HAP-1 (cell line): ENCODE results near the gene NLGN1.
A peak's percentile ranks its signal among the peaks of the same experiment; 100 is the strongest.

Experiments used
- DNase-seq, 2 experiments: peaks; one replicate each; pipeline ENCODE4 v3.0.0-alpha.2; 2016 to 2020; ENCODE audit warnings: low spot score in 2 of 2
- H3K27me3 ChIP-seq: fragments of 250-450 bp; sonication (Bioruptor Pico); 2 replicates; pipeline ENCODE4 v1.5.1; 2020; ENCODE audit warnings: low read depth, mild to moderate bottlenecking, moderate library complexity
- H3K36me3 ChIP-seq: fragments of 250-450 bp; sonication (Bioruptor Pico); replicated peaks from 2 replicates; pipeline ENCODE4 v1.5.1; 2020; ENCODE audit warnings: mild to moderate bottlenecking
- H3K4me1 ChIP-seq: fragments of 250-450 bp; sonication (Bioruptor Pico); 2 replicates; pipeline ENCODE4 v1.5.1; 2020; ENCODE audit warnings: mild to moderate bottlenecking
- H3K4me3 ChIP-seq: fragments of 250-450 bp; sonication (Bioruptor Pico); 2 replicates; pipeline ENCODE4 v1.5.1; 2020; ENCODE audit warnings: mild to moderate bottlenecking, moderate library complexity
- H3K9me3 ChIP-seq: fragments of 250-450 bp; sonication (Bioruptor Pico); 2 replicates; pipeline ENCODE4 v1.5.1; 2020; ENCODE audit warnings: mild to moderate bottlenecking, moderate library complexity
- in situ Hi-C: fragments of 300-500 bp; cut with MboI; formaldehyde crosslinking; loops from 3 replicates; pipeline ENCODE4 v1.14.3; 2020; ENCODE audit warnings: low sequenced_read_pairs, inconsistent platforms, mixed read lengths

NLGN1 gene

DNA sequence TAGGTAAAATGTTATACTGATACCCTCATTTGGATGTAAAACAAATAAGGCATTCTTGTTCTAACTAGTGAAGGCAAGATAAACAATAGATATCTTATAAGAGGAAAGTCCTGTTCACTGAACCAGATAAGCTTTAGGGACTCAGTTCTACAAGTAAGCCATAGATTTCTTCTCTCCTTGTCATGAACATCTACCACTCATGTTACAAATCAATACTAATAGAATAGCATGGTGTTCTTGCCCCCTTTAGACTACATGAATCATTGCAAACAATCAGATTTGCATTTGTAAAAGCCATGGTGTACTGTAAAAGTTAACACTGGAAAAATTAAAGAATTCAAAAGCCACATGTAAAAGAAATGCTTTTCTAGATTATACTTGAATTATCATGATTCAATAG lies 500.1 kb downstream of the NLGN1 start:
- Histone ChIP-seq H3K4me3 (no peak overlapping the region), H3K9me3 (no peaks in the 10 kb centered on the region), H3K36me3 (no peaks in the 10 kb centered on the region), H3K4me1 (peaks cover 29% of the 10 kb centered on the region), H3K27me3 (no peaks in the 10 kb centered on the region)
- in situ Hi-C loops, result no loop called here
- DNase-seq, result peak in 1 of 2 experiments; percentile 79

DNA sequence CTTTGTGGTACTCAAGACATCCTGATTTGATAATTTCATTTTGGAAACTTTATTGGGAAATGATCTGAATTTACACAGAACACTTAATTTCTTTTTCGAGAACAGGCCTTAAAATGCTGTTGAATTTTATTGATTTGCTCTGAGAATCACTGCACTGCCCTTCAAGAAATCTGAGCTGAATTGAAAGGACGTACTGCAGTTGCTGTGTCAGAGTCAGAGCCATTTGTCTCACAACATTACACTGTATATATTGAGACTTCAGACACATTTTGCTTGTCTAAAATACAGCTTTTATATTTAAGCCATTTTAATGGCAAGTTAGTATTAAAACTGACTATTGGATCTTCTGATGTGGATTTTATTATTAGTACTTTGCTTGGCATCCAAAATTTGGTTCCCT lies 504.1 kb downstream of the NLGN1 start:
- Histone ChIP-seq H3K4me1 (peaks cover 65% of the 10 kb centered on the region), H3K36me3 (no peaks in the 10 kb centered on the region), H3K4me3 (no peak overlapping the region), H3K27me3 (no peaks in the 10 kb centered on the region), H3K9me3 (no peaks in the 10 kb centered on the region)
- in situ Hi-C loops, result no loop called here
- DNase-seq, result no peak

DNA sequence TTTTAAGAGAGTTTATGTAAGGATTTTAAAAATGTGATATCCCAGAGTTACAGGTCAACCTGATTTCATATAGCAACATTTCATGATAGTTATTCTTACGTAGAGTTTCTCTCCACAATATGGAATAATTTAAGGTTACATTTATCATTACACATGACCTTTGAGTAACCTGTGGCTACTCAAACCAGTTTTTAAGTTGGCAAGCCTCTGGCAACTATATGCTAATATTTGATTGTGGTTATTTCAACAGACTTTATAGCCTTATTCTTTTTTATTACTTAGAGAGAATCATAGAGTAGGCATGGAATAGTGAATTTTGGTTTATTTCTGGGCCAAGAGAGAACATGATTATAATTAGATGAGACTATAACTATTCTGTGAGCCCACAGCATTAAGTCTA lies 504.9 kb downstream of the NLGN1 start:
- Histone ChIP-seq H3K27me3 (no peaks in the 10 kb centered on the region), H3K9me3 (no peaks in the 10 kb centered on the region), H3K36me3 (no peaks in the 10 kb centered on the region), H3K4me1 (peaks cover 60% of the 10 kb centered on the region), H3K4me3 (no peak overlapping the region)
- DNase-seq, result no peak
- in situ Hi-C loops, result no loop called here

DNA sequence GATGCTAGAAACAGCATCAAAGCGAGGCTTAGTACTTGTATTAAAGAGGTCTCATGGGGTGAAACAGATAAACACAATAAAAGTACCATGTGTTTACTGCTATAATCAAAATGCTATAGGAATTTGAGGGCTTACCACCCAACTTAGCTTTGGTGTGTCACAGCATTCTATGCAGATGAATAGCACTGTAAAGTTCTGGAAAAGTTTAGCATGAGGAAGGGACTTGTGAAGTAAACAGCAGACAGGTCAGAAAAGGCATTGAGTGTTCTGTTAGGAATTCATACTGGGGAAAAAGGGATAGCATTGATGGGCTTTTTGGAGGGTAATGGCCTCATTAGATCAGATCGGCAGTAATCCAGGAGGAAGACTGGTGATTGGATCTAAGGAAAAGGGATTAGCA lies 505.3 kb downstream of the NLGN1 start:
- H3K4me1 ChIP-seq, result peaks cover 55% of the 10 kb centered on the region
- H3K27me3 ChIP-seq, result no peaks in the 10 kb centered on the region
- no peak overlapping the region for H3K4me3 ChIP-seq
- no peaks in the 10 kb centered on the region for H3K9me3 ChIP-seq
- no peak for DNase-seq
- H3K36me3 ChIP-seq, result no peaks in the 10 kb centered on the region
- in situ Hi-C loops, result no loop called here

DNA sequence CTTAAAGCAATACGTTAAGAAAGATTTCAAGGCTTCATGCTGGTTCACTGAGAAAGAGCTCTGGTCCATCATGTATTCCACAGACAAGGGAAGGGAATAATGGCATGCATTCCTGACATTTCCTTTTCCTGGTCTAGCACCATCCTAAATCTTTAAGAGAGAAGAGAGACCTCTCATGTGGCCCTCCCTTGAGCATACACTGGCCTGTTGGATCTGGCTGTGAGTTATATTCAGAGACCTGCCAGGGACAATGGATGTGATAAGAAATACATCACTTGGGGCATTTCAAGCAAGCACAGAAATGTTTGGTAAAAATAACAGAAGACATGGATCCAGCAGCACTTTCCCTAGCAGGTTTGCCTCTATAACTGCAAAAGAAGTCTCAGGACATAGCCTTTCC lies 507.8 kb downstream of the NLGN1 start:
- in situ Hi-C loops, result no loop called here
- no peak for DNase-seq
- Histone ChIP-seq H3K36me3 (no peaks in the 10 kb centered on the region), H3K4me3 (no peak overlapping the region), H3K27me3 (no peaks in the 10 kb centered on the region), H3K9me3 (no peaks in the 10 kb centered on the region), H3K4me1 (peaks cover 43% of the 10 kb centered on the region)

DNA sequence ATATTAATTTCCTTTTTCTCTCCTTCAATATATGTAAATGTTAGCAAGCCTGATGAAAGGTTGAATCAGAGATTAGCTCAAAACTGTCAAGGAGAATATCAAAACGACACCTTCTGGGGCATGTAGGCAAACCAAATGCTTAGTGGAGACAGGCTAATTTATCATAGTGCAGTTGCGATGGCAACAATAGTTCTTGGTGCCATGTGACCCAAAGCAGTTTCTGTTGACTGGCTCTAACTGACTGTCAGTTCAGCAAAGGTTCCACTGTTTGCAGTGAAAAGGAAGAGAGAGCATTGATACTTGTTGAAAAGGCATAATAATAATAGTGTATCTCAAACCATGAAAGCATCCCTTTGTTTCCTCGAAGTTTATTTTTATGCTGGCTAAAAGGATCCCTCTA lies 513.9 kb downstream of the NLGN1 start:
- Histone ChIP-seq H3K4me1 (peaks cover 32% of the 10 kb centered on the region), H3K4me3 (no peak overlapping the region), H3K27me3 (no peaks in the 10 kb centered on the region), H3K36me3 (no peaks in the 10 kb centered on the region), H3K9me3 (no peaks in the 10 kb centered on the region)
- in situ Hi-C loops, result no loop called here
- DNase-seq, result peak; percentile 41 to 59

DNA sequence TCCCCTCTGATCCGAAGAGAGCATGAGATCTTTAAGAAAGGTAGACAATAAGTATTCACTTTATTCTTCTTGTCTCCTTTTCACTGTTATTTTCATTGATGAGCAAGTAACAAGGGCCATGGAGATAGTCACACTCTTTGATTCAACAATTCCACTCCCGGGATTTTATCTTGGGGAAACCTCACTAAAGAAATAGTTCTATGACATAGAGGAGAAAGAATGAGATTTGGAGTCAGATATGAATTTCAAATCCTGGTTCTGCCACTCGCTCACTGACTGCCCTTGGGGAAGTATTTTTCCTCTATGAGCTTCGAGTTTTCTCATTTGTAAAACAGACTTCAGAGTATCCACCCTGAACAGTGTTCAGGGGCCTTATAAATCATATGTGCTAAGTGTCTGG lies 514.6 kb downstream of the NLGN1 start:
- in situ Hi-C loops, result no loop called here
- Histone ChIP-seq H3K9me3 (no peaks in the 10 kb centered on the region), H3K4me3 (no peak overlapping the region), H3K36me3 (no peaks in the 10 kb centered on the region), H3K27me3 (no peaks in the 10 kb centered on the region), H3K4me1 (peaks cover 32% of the 10 kb centered on the region)
- DNase-seq, result no peak

DNA sequence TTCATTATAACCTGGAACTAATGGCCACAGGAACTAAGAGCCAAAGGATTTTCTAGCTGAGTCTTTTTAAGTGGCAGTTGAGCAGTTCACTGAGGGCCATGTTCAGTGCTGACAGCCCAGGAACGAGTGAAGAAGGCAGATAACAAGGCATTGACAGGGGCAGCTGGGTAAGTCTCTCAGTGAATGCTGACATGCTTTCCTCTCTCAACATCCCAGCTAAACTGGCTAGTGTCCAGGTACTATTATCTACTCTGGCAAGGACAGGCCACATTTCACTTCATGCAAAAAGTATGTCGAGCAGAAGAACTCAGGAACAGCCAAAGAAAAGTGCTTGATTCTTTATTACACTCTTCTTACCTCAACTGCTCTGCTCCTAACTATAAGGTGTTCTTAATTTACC lies 515.9 kb downstream of the NLGN1 start:
- peak in 1 of 2 experiments; percentile 15 for DNase-seq
- Histone ChIP-seq H3K36me3 (no peaks in the 10 kb centered on the region), H3K9me3 (no peaks in the 10 kb centered on the region), H3K27me3 (no peaks in the 10 kb centered on the region), H3K4me1 (peaks cover 32% of the 10 kb centered on the region), H3K4me3 (no peak overlapping the region)
- in situ Hi-C loops, result no loop called here

DNA sequence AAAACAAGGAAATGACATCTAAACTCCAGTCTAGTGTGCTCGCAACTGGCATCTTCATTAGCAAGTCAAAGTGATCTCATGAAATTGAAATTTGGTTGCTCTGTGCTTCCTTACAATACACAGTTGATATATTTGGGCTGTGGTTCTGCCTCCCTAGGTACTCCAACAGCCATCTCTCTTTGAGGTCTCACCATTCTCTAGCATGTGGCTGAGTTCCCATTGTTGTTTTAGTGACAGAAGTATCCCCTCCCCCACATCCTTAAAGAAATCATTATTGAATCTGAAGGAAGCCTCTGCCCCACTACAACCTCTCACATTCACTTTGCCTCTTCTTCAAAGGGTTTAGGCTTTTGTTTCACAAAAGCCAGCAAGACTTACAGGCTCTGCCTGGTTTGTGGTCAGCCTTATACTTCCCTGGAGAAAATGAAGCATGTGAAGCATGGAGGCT lies 516.5 kb downstream of the NLGN1 start:
- Histone ChIP-seq H3K27me3 (no peaks in the 10 kb centered on the region), H3K9me3 (no peaks in the 10 kb centered on the region), H3K4me1 (peaks cover 32% of the 10 kb centered on the region), H3K4me3 (no peak overlapping the region), H3K36me3 (no peaks in the 10 kb centered on the region)
- in situ Hi-C loops, result no loop called here
- no peak for DNase-seq

DNA sequence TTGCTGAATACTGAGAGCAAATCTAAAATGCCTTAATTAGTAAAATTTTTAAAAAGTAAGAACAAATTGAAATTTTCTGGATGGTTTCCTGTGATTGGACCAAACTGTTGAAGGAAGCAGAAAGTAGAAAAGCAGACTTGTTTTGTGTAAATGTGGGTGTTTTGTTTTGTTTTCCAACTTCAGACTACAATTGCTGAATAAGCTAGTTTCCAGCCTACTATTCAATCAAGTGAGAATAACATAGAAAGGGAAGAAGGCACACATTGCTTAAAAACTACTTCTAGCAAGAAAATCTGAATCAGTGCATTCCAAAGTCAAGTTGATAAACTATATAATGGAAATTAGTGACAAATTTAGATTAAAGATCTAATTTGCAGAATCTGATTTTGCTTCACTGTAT lies 519.3 kb downstream of the NLGN1 start:
- DNase-seq, result no peak
- no peak overlapping the region for H3K4me3 ChIP-seq
- no peaks in the 10 kb centered on the region for H3K36me3 ChIP-seq
- no peaks in the 10 kb centered on the region for H3K9me3 ChIP-seq
- in situ Hi-C loops, result no loop called here
- no peaks in the 10 kb centered on the region for H3K27me3 ChIP-seq
- H3K4me1 ChIP-seq, result peaks cover 32% of the 10 kb centered on the region

DNA sequence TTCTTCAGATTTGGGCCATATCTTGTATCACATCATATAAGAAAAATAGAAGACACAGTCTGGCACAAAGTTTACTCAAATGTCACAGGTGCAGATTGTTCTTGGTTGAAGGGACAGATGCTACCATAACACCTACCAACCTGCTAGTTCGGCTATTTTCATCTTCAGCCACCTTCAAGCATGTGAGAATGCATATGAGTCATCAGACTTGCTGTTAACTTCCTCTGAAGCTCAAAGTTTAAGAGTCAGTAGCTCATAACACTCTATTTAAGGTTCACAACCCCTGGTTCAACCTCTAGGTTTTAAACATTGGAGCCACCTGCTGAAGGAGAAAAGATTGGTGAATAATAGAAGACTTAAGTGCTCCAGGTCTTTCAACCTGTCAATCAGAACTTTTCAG lies 522.8 kb downstream of the NLGN1 start:
- Histone ChIP-seq H3K4me3 (no peak overlapping the region), H3K27me3 (no peaks in the 10 kb centered on the region), H3K36me3 (no peaks in the 10 kb centered on the region), H3K4me1 (peaks cover 22% of the 10 kb centered on the region), H3K9me3 (no peaks in the 10 kb centered on the region)
- in situ Hi-C loops, result no loop called here
- no peak for DNase-seq

DNA sequence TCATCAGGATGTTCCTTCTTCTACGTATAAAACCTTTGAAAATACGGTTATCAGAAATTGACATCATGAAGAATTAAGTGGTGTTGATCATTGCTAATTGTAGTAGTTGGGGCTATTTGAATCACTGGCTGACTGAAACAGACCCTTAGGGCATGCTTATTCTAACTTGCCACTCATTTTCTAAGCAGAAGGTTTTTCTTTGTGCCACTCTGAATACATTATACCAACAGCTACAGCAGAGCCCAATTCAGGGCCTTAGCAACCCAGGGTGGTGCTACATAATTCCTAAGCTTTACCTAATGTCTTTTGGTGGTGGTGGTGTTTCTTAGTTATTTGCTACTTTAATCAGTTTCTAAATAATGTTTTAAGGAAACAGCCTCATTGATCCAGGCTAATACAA lies 524.2 kb downstream of the NLGN1 start:
- no peaks in the 10 kb centered on the region for H3K9me3 ChIP-seq
- peak; percentile 20 to 63 for DNase-seq
- H3K36me3 ChIP-seq, result no peaks in the 10 kb centered on the region
- H3K4me1 ChIP-seq, result peaks cover 22% of the 10 kb centered on the region
- no peak overlapping the region for H3K4me3 ChIP-seq
- H3K27me3 ChIP-seq, result no peaks in the 10 kb centered on the region
- in situ Hi-C loops, result no loop called here

DNA sequence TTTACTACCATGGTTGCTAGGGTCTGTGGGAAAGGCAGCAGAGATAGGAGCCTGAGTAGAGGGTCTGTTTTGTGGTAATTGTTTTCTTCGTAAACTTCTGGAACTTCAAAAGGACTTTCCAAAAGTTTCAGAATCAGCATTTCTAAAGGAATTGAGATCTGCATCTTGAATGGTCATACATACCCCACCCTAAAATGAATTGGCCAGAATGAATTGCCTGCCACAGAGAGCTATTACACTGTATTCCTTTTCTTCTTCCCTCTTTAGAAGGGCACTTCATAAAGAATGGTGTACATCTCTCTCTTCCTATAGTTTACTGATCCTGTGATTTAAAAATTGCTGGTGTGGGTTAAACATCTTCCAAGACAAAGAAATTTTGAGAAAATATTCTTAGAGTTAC lies 525.7 kb downstream of the NLGN1 start:
- Histone ChIP-seq H3K27me3 (no peaks in the 10 kb centered on the region), H3K9me3 (no peaks in the 10 kb centered on the region), H3K4me3 (no peak overlapping the region), H3K4me1 (peaks cover 22% of the 10 kb centered on the region), H3K36me3 (no peaks in the 10 kb centered on the region)
- DNase-seq, result peak in 1 of 2 experiments; percentile 59
- in situ Hi-C loops, result no loop called here

DNA sequence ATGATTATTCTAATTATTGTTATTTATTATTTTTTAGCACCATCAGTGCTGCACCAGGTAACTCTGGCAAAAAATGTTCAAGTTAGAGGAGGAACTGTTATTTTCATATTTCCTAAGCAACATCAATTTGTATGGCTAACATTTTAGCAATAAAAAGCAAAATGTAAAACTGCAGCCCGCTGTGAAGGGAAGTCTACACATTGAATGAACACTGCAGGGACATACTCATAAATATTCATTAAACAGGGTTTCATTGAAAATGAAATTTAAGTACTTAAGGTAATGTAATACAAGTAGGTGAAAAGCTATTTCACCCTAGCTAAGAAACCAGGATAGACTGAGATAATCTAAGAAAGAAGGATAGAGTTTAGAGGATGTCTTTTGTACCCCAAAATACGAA lies 532.7 kb downstream of the NLGN1 start:
- Histone ChIP-seq H3K27me3 (no peaks in the 10 kb centered on the region), H3K9me3 (no peaks in the 10 kb centered on the region), H3K36me3 (no peaks in the 10 kb centered on the region), H3K4me3 (no peak overlapping the region), H3K4me1 (peaks cover 14% of the 10 kb centered on the region)
- peak in 1 of 2 experiments; percentile 19 for DNase-seq
- in situ Hi-C loops, result no loop called here

DNA sequence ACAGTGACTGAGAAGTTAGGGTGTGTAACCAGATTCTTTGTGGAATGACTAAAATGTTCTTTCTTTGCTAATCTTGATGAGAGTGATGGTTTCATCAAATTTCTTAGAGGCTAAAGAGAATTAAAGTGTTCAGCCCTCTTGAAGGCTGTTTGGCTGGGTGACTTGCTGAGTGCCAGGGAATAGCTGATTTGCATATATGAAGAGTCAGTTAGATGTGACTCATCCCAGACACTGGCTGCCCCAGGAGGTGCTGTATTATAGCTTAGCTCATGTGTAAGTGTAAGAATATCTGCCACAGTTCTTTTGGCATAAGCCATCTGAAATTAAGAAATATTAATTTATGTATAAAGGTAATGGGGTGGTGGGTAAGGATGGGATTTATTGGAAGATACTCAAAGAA lies 535.1 kb downstream of the NLGN1 start:
- in situ Hi-C loops, result no loop called here
- H3K4me1 ChIP-seq, result peaks cover 14% of the 10 kb centered on the region
- no peaks in the 10 kb centered on the region for H3K9me3 ChIP-seq
- H3K27me3 ChIP-seq, result no peaks in the 10 kb centered on the region
- no peaks in the 10 kb centered on the region for H3K36me3 ChIP-seq
- peak in 1 of 2 experiments; percentile 23 for DNase-seq
- no peak overlapping the region for H3K4me3 ChIP-seq
